Nucleus accumbens (tissue), 56 donors: ENCODE results near the gene KSR1.
"Not testable (repeated sequence)": the region's sequence is repeated elsewhere in the genome, so short reads cannot be mapped to it uniquely, and the experiment has no call there.

Experiments
- DNase-seq, 56 donors: peaks; one replicate each; lab custom pipeline; 2025; lab: John Stamatoyannopoulos, UW

Gene KSR1

DNA sequence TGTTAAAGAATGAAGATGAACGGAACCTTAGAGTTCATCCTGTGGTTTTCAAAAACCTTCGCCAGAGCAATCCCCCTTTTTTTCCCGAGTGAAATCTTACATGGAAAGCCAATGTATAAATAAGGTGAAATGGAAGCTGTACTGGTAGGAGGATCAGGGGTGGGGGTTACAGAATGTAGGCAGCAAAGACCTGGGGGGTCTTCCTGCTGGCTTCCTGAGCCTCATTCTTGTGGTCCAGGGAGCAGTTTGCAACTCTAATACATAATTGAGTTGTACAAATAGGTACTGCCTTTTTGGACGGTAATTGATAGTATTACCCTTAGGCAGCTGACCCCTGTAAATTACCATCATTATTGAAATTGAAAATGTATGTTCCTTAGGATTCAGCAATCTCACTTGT lies 34.1 kb downstream of the KSR1 start:
- DNase-seq: no peak

DNA sequence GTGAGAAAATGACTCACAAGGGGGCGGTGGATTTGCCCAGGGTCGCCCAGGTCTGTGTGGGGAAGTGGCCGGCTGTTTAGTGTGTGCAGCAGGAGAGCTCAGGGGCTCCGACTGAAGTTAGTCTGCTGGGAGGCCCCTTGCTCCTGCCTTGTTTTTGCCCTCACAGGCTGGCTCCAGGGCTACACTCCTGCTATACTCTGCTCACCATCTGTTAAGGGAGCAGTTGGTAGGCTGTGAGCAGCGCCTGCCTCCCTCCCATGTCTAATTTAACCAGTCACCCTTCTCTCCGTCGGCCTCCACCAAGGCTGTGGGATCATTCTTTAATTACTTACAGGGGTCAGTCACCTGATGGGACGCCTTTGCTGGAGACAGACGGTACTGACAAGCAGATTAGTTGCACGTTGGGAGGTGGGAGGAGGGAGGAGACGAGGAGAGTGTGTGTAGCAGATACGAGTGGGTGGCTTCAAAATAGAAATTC lies 35.5 kb downstream of the KSR1 start:
- peak in 11 of 56 donors; percentile 9 to 54 (median 32) for DNase-seq

DNA sequence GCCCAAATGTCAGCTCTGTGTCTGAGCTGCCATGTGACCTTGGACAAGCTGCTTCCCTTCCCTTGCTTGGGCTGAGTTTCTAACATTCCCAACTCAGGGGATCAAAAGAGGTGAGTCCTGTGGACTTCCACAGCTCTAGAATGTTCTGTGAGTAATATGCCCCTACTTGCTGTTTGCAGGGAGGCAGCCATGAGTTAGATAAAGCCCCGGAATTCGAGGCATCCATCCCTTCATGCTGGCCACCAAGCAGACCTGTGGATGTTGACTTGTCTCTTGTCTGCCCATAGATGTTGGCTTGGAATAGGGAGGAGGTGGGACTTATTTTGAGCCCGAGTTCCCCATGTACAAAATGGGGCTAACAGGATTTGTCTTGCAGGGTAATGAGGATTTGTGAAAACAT lies 36.2 kb downstream of the KSR1 start:
- no peak for DNase-seq

DNA sequence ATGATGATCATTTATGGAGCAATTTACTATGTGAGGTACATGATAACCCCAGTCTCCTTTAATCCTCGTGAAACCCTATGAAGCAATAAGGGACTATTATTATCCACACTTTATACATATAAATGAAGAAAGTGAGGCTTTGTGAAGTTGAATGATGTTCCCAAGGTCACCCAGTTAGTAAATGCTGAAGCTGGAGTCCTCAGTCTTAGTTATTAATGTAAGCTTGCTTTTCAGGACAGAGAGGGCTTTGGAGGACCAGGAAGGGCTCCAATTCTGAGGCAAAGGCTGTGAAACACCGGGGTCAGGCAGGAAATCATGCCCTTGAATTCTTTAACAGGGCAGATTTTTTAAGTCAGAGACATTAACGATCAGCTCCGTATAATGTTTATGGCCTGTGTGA lies 36.8 kb downstream of the KSR1 start:
- no peak for DNase-seq

DNA sequence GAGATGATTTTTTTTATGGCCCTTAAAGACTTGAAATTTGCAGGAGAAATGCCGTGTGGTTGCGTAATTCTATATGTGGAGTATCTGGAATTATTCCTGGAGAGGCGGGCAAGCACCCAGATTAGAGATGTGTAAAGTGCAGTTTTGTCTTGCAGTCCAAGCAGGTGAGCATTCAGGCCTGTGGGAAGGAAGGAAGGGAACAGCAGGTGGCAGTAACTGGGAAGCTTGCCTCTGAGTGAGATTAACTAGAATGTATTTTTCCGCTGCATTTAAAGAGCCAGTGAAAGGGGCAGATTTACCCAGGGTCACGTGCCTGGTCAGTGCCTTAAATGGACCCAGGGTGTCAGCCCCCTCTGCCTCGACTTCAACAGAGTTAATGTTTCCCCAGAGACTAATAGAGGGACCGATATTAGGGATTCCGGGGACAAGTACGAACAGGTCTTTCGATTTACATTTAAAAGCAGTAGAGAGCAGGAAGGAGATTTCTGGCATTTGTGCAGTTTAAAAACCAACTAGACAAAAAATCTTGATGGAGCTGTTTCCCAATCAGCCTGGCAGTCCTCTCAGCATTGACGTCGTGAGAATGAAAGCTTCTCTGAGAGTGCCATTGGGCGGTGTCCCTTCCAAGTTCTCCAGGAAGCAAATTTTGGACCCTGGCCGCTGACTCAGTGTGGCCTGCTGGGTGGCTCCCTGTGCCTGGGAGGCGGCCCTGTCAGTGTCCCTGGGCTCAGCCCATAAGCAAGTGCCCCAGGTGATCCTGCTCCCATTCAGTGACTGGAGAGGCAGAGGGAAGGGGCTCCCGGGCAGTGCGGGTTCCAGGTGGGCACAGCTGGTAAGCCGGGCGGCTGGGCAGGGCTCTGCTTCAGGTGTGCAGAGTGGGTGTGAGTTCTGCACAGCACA lies 38.2 kb downstream of the KSR1 start:
- peak in 33 of 56 donors; percentile 19 to 68 (median 36) for DNase-seq

DNA sequence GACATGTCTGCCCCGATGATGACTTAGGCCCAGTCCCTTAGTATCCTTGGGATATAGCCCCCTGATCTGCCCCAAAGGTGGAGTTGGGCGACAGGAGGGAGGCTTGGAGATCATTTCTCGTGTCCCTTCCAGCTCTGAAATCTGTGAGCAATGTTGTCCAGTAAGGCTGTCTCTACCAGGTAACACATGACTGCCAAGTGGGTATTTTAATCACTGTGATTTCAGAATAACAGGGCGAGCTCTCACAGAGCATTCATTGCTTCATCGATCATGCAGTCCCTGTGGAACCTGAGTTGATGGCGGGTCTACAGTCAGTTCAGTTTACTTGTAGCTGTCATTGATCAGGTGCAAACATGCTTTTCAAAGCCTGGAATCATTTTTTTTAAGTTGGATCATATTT lies 39.2 kb downstream of the KSR1 start:
- DNase-seq: no peak

DNA sequence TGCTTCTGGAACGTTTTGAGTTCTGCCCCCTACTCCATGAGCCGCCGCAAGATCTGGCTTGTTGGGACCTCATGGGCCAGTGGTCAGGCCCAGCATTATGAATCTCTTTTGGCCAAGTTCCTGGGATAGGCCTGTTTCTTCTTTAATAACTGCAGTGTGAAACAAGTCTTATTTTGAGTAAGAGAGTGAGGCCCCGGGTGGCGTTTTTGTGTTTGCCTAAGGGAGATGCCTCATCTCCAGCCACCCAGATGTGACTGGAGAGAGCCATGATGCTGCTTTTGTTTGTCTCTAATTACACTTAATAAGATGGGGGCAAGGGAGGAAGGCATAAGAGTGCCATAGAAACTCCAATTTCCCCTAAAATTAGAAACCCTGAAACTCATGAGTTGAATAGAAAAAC lies 39.8 kb downstream of the KSR1 start:
- DNase-seq: no peak

DNA sequence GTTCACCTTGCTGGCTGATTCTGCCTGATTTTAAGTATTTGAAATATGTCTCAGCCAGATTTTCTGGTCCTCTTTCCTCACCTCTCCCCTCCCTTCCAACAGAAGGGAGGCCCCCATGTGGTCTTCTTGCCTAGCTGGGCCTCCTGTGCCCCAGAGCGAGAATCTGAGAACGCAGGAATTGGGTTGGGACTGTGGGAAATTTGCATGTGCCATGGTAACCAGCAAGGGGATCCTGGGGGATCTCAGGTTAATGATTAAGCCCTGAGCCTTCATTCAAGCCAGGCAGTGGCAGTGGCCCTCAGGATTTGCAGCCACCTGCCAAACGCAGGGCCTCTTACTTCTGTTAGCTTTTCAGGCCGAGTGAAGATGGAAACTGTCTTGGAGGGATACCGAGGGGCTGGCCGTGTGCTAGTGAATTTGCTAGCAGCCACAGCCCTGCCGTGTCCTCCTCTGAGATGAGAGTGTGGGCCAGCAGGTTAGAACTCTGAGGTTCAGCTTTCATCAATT lies 40.2 kb downstream of the KSR1 start:
- DNase-seq: no peak

DNA sequence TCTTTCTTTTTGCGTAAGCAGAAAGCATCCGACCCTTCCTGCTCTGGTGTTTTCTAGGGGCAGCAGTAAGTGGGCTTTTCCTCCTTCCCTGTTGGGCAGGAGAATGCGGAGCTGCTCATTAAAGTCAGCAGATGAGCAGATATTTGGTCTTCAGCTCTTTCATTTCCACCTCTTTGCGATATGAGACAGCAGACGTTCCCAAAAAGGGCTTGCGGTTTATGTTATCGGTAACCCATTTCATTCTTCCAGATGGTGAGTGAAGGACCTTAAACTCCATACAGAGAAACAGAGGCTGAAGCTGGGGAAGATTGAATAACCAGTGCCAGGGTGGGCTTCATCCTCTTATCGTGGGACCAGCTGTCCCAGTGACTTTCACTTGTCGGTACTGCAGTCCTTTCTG lies 40.7 kb downstream of the KSR1 start:
- no peak for DNase-seq

DNA sequence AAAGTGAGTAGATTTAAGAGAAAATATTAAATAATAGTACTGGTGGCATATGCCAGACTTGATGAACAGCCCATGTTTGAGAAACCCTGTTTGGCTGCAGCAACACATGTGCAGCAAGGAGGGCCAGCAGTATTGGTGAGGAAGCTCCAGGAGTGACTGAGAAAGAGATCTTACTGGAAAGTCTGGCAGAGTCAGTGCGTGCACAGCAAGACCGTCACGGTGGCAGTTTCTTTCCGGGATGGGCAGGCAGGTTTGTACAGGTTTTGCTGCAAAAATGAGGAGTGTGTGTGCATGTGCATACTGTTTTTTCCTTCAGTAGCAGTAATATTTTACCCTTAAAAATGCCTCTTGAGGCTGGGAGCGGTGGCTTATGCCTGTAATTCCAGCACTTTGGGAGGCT lies 41.4 kb downstream of the KSR1 start:
- no peak for DNase-seq

DNA sequence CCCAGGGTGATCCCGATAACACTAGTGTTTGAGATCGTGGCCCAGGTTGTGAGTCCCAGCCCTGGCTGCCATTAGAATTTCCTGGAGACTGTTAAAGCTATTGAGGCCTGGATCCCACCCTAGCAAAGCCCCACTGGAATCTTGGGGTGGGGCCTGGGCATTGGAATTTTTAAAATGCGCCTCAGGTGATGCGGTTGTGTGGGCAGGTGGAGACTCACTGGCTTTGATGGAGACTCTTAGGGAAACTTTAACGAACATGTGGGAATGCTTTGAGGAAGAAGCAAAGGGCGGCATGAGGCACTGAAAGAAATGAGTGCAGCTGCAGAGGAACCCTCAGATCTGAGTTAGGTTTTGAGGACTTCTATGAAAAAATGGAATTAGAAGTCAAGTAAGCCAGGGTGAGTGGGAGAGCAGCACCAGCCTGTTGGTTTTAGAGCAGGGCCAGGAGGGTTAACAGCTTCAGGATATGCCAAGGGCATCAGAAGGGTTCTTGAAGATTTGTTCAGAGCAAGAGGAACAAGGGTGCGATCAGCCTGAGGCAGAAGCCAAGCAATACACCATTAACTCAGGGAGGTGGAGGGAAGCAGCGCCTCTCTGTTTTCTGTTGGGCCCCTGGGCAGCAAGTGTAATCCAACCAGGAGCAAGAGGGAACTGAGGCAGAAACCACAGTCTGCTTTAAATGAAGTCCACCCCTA lies 42.5 kb downstream of the KSR1 start:
- no peak for DNase-seq

DNA sequence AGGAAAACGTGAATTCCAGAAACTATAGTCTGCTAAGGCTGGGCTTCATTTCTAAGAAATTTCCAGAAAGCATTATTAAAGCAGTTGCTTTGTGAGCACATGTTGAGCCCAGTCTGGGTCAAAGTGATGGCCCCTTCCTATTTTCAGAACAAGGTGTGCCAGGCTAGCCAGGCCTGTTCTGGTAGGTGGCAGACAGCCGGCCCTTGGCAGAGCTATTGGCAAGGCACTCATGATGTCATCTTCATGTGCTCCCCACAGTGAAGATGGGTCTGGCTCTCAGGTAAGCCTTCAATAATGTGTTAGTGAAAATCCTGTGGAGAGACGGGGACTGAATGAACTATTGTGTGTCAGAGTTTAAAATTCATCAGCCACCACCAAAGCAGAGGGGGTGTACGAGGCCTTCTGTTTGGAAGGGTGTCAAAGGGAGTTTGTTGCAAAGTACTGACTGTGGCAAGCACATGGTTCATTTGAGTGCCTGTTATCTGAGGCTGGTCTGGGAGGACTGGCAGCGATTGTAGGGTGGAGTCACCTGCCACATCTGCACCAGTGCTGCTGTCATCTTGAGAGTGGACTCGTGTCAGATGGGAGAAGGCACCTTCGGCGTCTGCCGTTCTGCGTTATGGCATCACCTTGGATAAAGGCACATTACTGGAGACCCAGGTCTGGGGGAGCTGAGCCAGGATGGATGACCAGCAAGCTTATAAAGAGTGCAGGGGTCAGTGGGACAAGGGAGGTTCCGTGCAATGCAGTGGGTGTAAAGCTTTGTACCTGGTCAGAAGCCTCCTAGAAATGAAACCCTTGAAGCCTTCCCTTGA lies 43.4 kb downstream of the KSR1 start:
- peak in 17 of 56 donors; percentile 13 to 65 (median 39) for DNase-seq

DNA sequence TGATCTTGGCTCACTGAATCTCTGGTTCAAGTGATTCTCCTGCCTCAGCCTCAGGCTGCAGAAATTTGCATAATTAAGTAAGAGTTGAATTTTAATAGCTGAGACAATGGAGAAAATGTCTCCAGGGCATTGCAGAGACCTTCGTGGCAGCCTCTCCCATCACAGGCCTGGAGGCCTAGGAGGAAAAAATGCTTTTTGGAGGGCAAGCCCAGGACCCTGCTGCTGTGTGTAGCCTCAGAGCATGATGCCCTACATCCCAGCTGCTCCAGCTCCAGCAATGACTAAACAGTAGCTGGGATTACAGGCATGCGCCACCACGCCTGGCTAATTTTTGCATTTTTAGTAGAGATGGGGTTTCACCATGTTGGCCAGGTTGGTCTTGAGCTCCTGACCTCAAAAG lies 45.1 kb downstream of the KSR1 start:
- DNase-seq: not testable (repeated sequence)

DNA sequence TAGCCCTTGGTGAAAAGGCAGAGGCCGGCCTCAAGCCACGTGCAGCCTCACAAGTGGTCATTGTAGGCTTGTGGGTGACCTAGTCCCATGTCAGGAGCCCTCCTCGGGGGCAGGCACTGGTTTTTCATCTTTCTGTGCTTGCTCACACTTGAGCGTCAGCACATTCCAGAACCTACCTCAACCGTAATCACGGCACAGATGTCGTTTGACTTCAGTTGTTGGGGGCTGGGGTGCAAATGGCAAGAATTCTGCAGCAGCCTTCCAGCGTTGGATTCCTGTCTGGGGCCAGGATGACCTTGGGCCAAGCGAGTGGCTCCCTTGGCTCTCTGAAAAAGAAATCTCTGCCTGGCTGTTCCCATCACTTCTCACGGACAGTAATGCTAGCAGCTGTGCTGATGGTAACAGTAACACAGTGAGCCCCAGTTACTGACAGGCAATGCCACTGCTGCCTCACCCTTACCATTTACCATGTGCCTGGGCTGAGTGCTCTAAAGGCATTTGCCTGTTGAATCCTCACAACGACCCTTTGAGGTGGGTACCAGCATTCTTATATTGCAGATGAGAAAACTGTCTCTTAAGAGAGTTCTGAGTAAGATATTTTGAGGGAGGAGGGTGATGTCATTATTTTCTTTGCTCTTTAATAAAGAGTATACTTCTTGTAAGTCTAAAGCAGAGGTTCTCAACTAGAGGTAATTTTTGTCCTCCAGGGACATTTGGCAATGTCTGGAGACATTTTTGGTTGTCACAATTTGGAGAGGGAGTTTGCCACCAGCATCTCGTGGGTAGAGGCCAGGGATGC lies 46.5 kb downstream of the KSR1 start:
- DNase-seq: peak in 30 of 56 donors; percentile 19 to 75 (median 44)

DNA sequence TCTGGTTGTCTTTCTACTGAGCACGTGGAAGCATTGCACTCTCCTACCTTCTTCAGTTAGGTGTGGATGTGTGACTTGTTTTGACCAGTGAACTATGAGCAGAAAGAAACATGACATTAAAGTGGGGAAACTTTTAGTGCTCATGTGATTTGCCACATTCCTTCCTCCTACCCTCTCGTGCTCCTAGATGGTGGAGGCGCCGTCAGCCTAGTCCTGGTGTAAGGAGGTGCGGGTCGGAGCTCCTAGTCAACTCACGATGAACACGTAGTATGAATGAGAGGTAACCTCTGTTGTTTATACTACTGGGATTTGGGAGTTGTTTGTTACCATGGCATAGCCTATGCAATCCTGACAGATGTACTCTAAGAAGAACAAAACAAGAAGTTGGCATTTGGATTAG lies 47.4 kb downstream of the KSR1 start:
- no peak for DNase-seq

DNA sequence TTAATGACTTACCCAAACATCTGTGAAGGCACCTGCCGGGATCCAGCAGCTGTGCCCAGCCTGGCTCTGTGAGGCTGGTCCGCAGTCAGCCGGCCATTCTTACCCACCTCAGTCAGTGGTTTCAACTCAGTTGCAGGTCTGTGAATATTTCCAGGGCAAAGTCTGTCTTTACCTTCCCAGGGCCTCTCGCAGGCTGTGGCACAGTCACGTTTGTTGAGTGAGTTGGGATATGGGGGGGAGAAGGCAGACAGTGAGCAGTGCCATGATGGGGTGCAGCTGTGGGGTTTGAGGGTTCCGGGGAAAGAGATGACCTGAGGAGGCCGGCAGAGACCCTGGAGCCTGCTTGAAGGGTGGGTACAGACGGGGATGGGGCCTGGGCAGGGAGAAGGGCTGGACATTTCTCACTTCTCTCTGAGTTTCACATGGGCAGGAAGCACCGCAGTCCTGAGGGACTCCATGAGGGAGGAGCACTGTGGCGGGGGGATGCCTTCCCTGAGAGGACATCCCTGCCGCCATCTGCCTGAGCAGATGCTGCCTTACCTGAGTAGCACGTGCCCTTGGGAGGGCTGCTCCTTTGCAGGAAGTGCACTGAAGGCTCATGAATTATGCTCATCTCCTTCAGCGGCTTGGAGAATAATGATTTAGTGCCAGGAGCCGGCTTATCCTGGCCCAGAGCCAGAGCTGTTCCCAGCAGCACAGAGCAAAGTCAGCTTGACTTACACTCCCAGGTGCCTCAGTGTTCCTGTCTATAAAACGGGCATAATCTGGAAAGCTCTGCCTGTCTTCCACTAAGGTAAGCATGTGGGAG lies 48.1 kb downstream of the KSR1 start:
- peak in 2 of 56 donors; percentile 7 to 16 for DNase-seq

DNA sequence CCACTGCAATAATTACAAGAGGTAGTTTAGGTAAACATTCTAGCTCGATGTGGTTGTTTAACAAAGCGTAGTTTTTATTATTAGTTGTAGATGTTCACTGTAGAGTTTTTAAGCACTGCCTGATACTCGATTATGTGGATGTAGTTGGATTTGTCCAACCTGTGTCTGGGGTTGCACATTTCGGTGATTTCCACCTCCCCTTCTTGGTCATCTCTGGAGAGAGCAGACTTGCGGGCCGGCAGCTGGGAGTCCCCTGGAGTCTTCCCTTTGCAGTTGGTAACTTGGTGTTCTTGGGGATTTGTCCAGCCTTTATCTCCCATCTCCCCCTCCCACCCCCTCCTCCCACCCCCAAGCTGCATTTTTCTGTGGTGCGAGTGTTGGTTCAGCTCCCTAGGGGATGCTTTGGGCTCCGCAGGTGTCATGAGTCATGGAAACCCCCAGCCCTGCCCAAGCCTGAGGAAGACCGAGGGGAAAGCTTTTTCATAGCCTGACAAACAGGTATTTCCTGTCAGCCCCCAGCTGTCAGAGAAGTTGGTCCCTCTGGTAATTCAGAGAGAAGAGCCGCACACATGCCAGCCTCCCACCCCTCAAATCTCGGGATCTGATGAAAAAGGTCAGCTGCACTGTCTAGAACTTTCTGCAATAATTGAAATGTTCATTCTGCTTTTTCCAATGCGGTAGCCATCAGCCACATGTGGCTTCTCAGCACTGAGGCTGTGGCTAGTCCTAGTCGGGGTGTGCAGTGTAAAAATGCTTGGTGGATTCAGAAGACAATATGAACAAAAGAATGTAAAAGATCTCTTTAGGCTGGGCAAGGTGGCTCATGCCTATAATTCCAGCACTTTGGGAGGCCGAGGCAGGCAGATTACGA lies 50.3 kb downstream of the KSR1 start:
- DNase-seq: no peak
